Peyer's patch (tissue), 4 donors: Measurements from ENCODE around the gene GLIPR1L2. TPM values are rescaled to one million over a fixed set of nuclear protein-coding genes. Genes with fewer than 3 reads are reported as not detected.
"Not testable (repeated sequence)": the region's sequence is repeated elsewhere in the genome, so short reads cannot be mapped to it uniquely, and the experiment has no call there.

ENCODE experiments used
- DNase-seq, 3 donors: peaks; one replicate each; pipeline ENCODE4 v3.0.0-alpha.2; 2017 to 2019
- H3K27ac ChIP-seq, 4 donors: fragments of 200-600 bp; sonication (generic); one replicate each; pipeline ENCODE4 v1.5.1; 2016 to 2019
- H3K27me3 ChIP-seq, 2 donors: fragments of 200-600 bp; sonication (generic); one replicate each; pipeline ENCODE4 v1.5.1; 2019
- H3K36me3 ChIP-seq, 3 donors: fragments of 200-600 bp; sonication (generic); one replicate each; pipeline ENCODE4 v1.5.1; 2016 to 2019
- H3K4me1 ChIP-seq, 4 donors: fragments of 200-600 bp; sonication (generic); one replicate each; pipeline ENCODE4 v1.5.1; 2016 to 2019
- H3K4me3 ChIP-seq, 4 donors: fragments of 200-600 bp; sonication (generic); 1 replicate in 3 of 4; 2 replicates in 1 of 4; pipeline ENCODE4 v1.5.1; 2016 to 2019; ENCODE audit warnings: mild to moderate bottlenecking in 1 of 4
- H3K9me3 ChIP-seq, 4 donors: fragments of 200-600 bp; sonication (generic); one replicate each; pipeline ENCODE4 v1.5.1; 2016 to 2019; ENCODE audit warnings: mild to moderate bottlenecking in 1 of 4
- POLR2A ChIP-seq, 2 donors: fragments of 450-650 bp; IDR thresholded peaks; one replicate each; pipeline ENCODE4 v1.5.1; 2017; ENCODE audit warnings: antibody characterized with exemption in 2 of 2, mild to moderate bottlenecking in 2 of 2, moderate library complexity in 2 of 2
- total RNA-seq, 4 donors: library from RNA; depleted of rRNA; stranded (reverse); fragments of >200 nt; gene quantifications; one replicate each; pipeline ENCODE4 v1.1.0, GENCODE V29; 2016
- TF ChIP-seq, protein P1 (sequence below), 6 experiments: fragments of 450-650 bp in 4 of 6; fragments of 200-600 bp in 2 of 6; sonication (generic) in 1 of 6; IDR thresholded peaks; one replicate each; pipeline ENCODE4 v1.5.1; 2017 to 2019; ENCODE audit warnings: antibody characterized with exemption in 6 of 6, mild to moderate bottlenecking in 3 of 6, moderate library complexity in 1 of 6

Gene GLIPR1L2
- total RNA-seq, 4 donors from 2014 or later = 0.40 to 3.3 TPM; not detected in 2

DNA sequence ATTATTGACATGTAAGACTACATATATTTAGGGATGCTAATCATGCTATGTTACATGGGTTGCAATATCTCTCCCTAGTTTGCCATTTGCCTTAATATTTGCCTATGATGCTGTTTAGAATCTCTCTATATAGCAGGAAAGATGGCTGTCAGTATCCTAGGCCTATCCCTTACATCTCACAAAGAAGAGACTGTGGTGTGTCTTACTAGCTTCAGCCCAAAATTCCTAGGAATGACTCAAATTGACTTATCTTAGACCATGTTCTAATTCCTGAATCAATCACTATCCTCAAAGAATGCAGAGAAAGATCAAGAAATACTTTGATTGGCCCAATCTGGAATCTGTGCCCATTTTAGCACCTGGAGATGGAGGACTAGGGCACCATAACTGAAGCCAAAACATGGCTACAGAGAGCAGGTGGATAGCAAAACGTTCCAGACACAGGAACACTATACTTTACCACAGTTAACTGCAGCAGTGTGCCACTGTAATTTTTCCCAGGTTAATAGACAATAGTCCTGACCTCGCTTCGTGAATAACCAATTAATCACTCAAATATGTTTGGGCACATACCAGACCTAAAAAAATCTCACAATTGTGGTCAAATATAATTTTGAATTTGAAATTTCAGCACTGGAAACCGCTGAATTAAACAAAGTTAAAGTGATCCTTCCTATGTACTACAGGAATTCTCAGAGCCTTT lies 57.0 kb downstream of the GLIPR1L2 start:
- H3K4me3 ChIP-seq = no peak overlapping the region
- no peak for TF ChIP-seq POLR2A (IDR thresholded peaks at IDR 0.05)
- TF ChIP-seq, protein P1, sequence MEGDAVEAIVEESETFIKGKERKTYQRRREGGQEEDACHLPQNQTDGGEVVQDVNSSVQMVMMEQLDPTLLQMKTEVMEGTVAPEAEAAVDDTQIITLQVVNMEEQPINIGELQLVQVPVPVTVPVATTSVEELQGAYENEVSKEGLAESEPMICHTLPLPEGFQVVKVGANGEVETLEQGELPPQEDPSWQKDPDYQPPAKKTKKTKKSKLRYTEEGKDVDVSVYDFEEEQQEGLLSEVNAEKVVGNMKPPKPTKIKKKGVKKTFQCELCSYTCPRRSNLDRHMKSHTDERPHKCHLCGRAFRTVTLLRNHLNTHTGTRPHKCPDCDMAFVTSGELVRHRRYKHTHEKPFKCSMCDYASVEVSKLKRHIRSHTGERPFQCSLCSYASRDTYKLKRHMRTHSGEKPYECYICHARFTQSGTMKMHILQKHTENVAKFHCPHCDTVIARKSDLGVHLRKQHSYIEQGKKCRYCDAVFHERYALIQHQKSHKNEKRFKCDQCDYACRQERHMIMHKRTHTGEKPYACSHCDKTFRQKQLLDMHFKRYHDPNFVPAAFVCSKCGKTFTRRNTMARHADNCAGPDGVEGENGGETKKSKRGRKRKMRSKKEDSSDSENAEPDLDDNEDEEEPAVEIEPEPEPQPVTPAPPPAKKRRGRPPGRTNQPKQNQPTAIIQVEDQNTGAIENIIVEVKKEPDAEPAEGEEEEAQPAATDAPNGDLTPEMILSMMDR (IDR thresholded peaks at IDR 0.05) = no peak
- H3K27ac ChIP-seq = no peak overlapping the region
- no peaks in the 10 kb centered on the region for H3K4me1 ChIP-seq
- H3K36me3 ChIP-seq = no peaks in the 10 kb centered on the region
- H3K27me3 ChIP-seq = no peaks in the 10 kb centered on the region
- no peaks in the 10 kb centered on the region for H3K9me3 ChIP-seq
- no peak for DNase-seq

- Histone ChIP-seq H3K4me1 (no peaks in the 10 kb centered on the region), H3K27me3 (no peaks in the 10 kb centered on the region), H3K36me3 (no peaks in the 10 kb centered on the region), H3K27ac (no peak overlapping the region), H3K9me3 (no peaks in the 10 kb centered on the region), H3K4me3 (no peak overlapping the region)
- no peak for DNase-seq
- no peak for TF ChIP-seq POLR2A (IDR thresholded peaks at IDR 0.05)
- TF ChIP-seq, protein P1 (IDR thresholded peaks at IDR 0.05) = no peak
These were observed 61.9 kb downstream of the GLIPR1L2 start for GRCh38 chr12:75452675-75453330.

GRCh38 chr12:75455839-75456238 lies 65.0 kb downstream of the GLIPR1L2 start:
- Histone ChIP-seq H3K9me3 (peaks cover 0 to 3% (median 0%) of the 10 kb centered on the region in 4 donors), H3K27me3 (no peaks in the 10 kb centered on the region), H3K4me3 (no peak overlapping the region), H3K36me3 (no peaks in the 10 kb centered on the region), H3K4me1 (no peaks in the 10 kb centered on the region), H3K27ac (no peak overlapping the region)
- no peak for TF ChIP-seq POLR2A (IDR thresholded peaks at IDR 0.05)
- TF ChIP-seq, protein P1 (IDR thresholded peaks at IDR 0.05) = no peak
- DNase-seq = no peak

GRCh38 chr12:75457191-75457590 lies 66.3 kb downstream of the GLIPR1L2 start:
- TF ChIP-seq POLR2A (IDR thresholded peaks at IDR 0.05) = no peak
- TF ChIP-seq, protein P1 (IDR thresholded peaks at IDR 0.05) = no peak
- Histone ChIP-seq H3K4me1 (no peaks in the 10 kb centered on the region), H3K27ac (no peak overlapping the region), H3K27me3 (no peaks in the 10 kb centered on the region), H3K36me3 (no peaks in the 10 kb centered on the region), H3K4me3 (no peak overlapping the region), H3K9me3 (peaks cover 0 to 3% (median 0%) of the 10 kb centered on the region in 4 donors)
- no peak for DNase-seq

GRCh38 chr12:75457866-75458265 lies 67.0 kb downstream of the GLIPR1L2 start:
- not testable (repeated sequence) for H3K27ac ChIP-seq, H3K36me3 ChIP-seq, H3K9me3 ChIP-seq, H3K4me1 ChIP-seq, DNase-seq, H3K4me3 ChIP-seq, H3K27me3 ChIP-seq

DNA sequence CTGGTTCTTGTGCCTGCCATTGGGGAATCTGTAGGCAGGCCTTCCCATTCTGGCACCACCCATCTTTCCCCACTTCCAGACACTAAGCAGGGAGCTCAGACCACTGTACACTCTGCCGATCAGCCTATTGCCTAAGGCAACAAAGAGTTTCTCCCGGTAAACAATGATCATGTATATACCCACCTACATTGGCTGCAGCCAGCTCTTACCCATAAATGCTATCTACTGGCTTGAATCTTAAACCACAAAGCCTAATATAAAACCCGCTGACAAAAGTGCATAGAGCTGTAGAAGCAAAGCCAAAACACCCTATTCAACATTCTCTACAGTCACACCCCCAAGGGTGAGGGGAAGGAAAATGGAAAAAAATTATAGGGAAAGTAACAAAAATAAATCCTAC lies 68.9 kb downstream of the GLIPR1L2 start:
- no peak for DNase-seq
- Histone ChIP-seq H3K27me3 (no peaks in the 10 kb centered on the region), H3K4me3 (no peak overlapping the region), H3K27ac (no peak overlapping the region), H3K36me3 (no peaks in the 10 kb centered on the region), H3K4me1 (no peaks in the 10 kb centered on the region), H3K9me3 (peaks cover 0 to 3% (median 0%) of the 10 kb centered on the region in 4 donors)
- no peak for TF ChIP-seq POLR2A (IDR thresholded peaks at IDR 0.05)
- TF ChIP-seq, protein P1 (IDR thresholded peaks at IDR 0.05) = no peak
